K562 (cell line): Measurements from ENCODE around the gene CXCL13. TPM values are rescaled to one million over a fixed set of nuclear protein-coding genes. Genes with fewer than 3 reads are reported as not detected.

Experiments used
- ATAC-seq: fragments of 200-7000 bp; cut with Tn5 transposase; 3 replicates; pipeline ENCODE4 v1.9.1; 2020; ENCODE audit warnings: moderate library complexity
- BruUV-seq: library from RNA; stranded (reverse); fragments of 400-500 nt; replicated peaks from 2 replicates; lab custom pipeline; 2021; lab: Mats Ljungman, UMichigan
- CTCF ChIA-PET: fragments of 300-600 bp; formaldehyde crosslinking; extraction: SDS; loops from one replicate; lab custom pipeline; 2021; ENCODE audit warnings: low intra/inter-chr PET ratio; lab: Yijun Ruan, JAX
- POLR2A ChIA-PET: fragments of 300-600, 350-650 bp; sonication (Branson Sonifier 250); formaldehyde crosslinking; extraction: SDS; loops from one replicate; lab custom pipeline; 2021; ENCODE audit warnings: antibody characterized with exemption, inconsistent platforms; lab: Yijun Ruan, JAX
- DNase-seq, 4 experiments: peaks; one replicate each; pipeline versions ENCODE4 v3.0.0 to v3.0.0-alpha.2; 2011 to 2018; ENCODE audit warnings: low spot score in 3 of 4, mixed read lengths in 3 of 4; ENCODE audit errors: extremely low read depth in 1 of 4
- FAIRE-seq: peaks from 2 replicates; lab custom pipeline; 2011; peaks lifted over from hg19 to GRCh38; lab: Jason Lieb, UNC
- H2AFZ ChIP-seq: 2 replicates; pipeline ENCODE4 v1.6.0; 2011; ENCODE audit warnings: low read depth, low read length, control low read depth, inconsistent platforms
- H3K27ac ChIP-seq: fragments of 200-600 bp; 3 replicates; pipeline ENCODE4 v1.8.0; 2011; ENCODE audit warnings: low read depth, mild to moderate bottlenecking, control low read depth, inconsistent platforms, low read length, moderate library complexity, mixed read lengths; ENCODE audit errors: extremely low read depth
- H3K27me3 ChIP-seq, 2 experiments: fragments of 300-600 bp in 1 of 2; 2 replicates in 1 of 2; 3 replicates in 1 of 2; pipeline versions ENCODE4 v1.6.0 to v1.8.0; 2011; ENCODE audit warnings: inconsistent platforms in 2 of 2, low read length in 2 of 2, mild to moderate bottlenecking in 1 of 2, mixed read lengths in 1 of 2, moderate library complexity in 1 of 2; ENCODE audit not compliant: control insufficient read depth in 2 of 2, insufficient read depth in 2 of 2
- H3K36me3 ChIP-seq: fragments of 300-600 bp; 3 replicates; pipeline ENCODE4 v1.8.0; 2011; ENCODE audit warnings: mild to moderate bottlenecking, low read length, inconsistent platforms; ENCODE audit not compliant: control insufficient read depth, insufficient read depth
- H3K4me1 ChIP-seq, 2 experiments: fragments of 200-600 bp in 1 of 2; replicated peaks in 1 of 2; 2 replicates in 1 of 2; 3 replicates in 1 of 2; pipeline versions ENCODE4 v1.5.1 to v1.8.0; 2011; ENCODE audit warnings: inconsistent platforms in 2 of 2, low read length in 2 of 2, mild to moderate bottlenecking in 1 of 2, mixed read lengths in 1 of 2, moderate library complexity in 1 of 2; ENCODE audit not compliant: control insufficient read depth in 2 of 2, insufficient read depth in 2 of 2
- H3K4me2 ChIP-seq: 2 replicates; pipeline ENCODE4 v1.6.1; 2011; ENCODE audit warnings: low read length, control low read depth, inconsistent platforms, mixed read lengths; ENCODE audit not compliant: insufficient read depth
- H3K4me3 ChIP-seq: fragments of 200-600 bp; sonication (generic), shearing (Covaris generic); 2 replicates; pipeline ENCODE4 v1.5.1; 2016; ENCODE audit warnings: control low read depth, inconsistent platforms
- H3K79me2 ChIP-seq: fragments of 200-600 bp; 3 replicates; pipeline ENCODE4 v1.8.0; 2011; ENCODE audit warnings: low read length, inconsistent platforms; ENCODE audit not compliant: control insufficient read depth, insufficient read depth
- H3K9ac ChIP-seq, 2 experiments: 2 replicates each; pipeline versions ENCODE4 v1.6.0 to v1.6.1; 2011; ENCODE audit warnings: low read depth in 2 of 2, low read length in 2 of 2, control low read depth in 1 of 2, inconsistent platforms in 1 of 2, mild to moderate bottlenecking in 1 of 2, mixed read lengths in 1 of 2; ENCODE audit not compliant: insufficient read depth in 1 of 2
- H3K9me1 ChIP-seq: one replicate; pipeline ENCODE4 v1.6.0; 2011; ENCODE audit warnings: inconsistent platforms, mild to moderate bottlenecking, low read length, moderate library complexity; ENCODE audit not compliant: control insufficient read depth, insufficient read depth
- H3K9me3 ChIP-seq: replicated peaks from 2 replicates; pipeline ENCODE4 v1.5.1; 2011; ENCODE audit warnings: low read depth, low read length, inconsistent platforms; ENCODE audit not compliant: control insufficient read depth, insufficient read depth
- H4K20me1 ChIP-seq: replicated peaks from 2 replicates; pipeline ENCODE4 v1.6.1; 2011; ENCODE audit warnings: low read length, inconsistent platforms, mixed read lengths; ENCODE audit not compliant: control insufficient read depth, insufficient read depth
- CC2D1A ChIP-seq: fragments of 450-650 bp; IDR thresholded peaks from 2 replicates; pipeline ENCODE4 v1.6.1; 2017; ENCODE audit warnings: mild to moderate bottlenecking
- CHCHD3 ChIP-seq: fragments of 250-450 bp; sonication (Bioruptor Pico); IDR thresholded peaks from 2 replicates; pipeline ENCODE4 v2.1.2; 2022; ENCODE audit warnings: mild to moderate bottlenecking
- DPF2 ChIP-seq: fragments of 450-650 bp; IDR thresholded peaks from 2 replicates; pipeline ENCODE4 v1.6.1; 2016
- ESRRA ChIP-seq: fragments of 450-650 bp; IDR thresholded peaks from 2 replicates; pipeline ENCODE4 v1.6.1; 2014; ENCODE audit warnings: low read depth, mild to moderate bottlenecking, moderate library complexity, borderline replicate concordance
- FOXJ3 ChIP-seq: sonication (generic); formaldehyde crosslinking; IDR thresholded peaks from 2 replicates; pipeline ENCODE4 v1.4.0; 2020; ENCODE audit warnings: mild to moderate bottlenecking, missing genetic modification reagents
- IRF2 ChIP-seq: sonication (generic); formaldehyde crosslinking; IDR thresholded peaks from 2 replicates; pipeline ENCODE4 v1.8.1; 2022; ENCODE audit warnings: mild to moderate bottlenecking, missing genetic modification reagents
- KDM4B ChIP-seq, 2 experiments: fragments of 450-650 bp in 1 of 2; sonication (generic) in 1 of 2; IDR thresholded peaks; 2 replicates each; pipeline ENCODE4 v1.6.1; 2016 to 2017; ENCODE audit warnings: borderline replicate concordance in 2 of 2, antibody characterized with exemption in 1 of 2, low read depth in 1 of 2, mild to moderate bottlenecking in 1 of 2
- NR3C1 ChIP-seq: sonication (generic); formaldehyde crosslinking; IDR thresholded peaks from 2 replicates; pipeline ENCODE4 v1.8.1; 2022; ENCODE audit warnings: missing genetic modification reagents
- SAFB2 ChIP-seq: fragments of 200-400 bp; formaldehyde crosslinking; IDR thresholded peaks from 2 replicates; pipeline ENCODE4 v1.6.1; 2018; ENCODE audit warnings: borderline replicate concordance, low read length, low read depth, moderate library complexity; ENCODE audit not compliant: severe bottlenecking
- ZC3H11A ChIP-seq: IDR thresholded peaks from 2 replicates; pipeline ENCODE4 v1.6.1; 2012; ENCODE audit warnings: low read depth, low read length, improper control_type of control experiment
- WGBS: fragments of 100-300 bp; shearing (Covaris generic); methylation state at CpG from one replicate; pipeline ENCODE4 v1.1.6; 2016; ENCODE audit warnings: low coverage, mixed read lengths; ENCODE audit not compliant: insufficient coverage; ENCODE audit errors: missing lambda C conversion rate; 5-methylcytosine and 5-hydroxymethylcytosine counted together
- in situ Hi-C: fragments of 300-500 bp; cut with MboI; formaldehyde crosslinking; loops from 4 replicates; pipeline ENCODE4 v1.15.0; 2018; ENCODE audit warnings: inconsistent platforms, mixed read lengths
- intact Hi-C: fragments of 100-400 bp; cut with micrococcal nuclease; formaldehyde crosslinking; loops from 2 replicates; pipeline ENCODE4 v1.14.2; 2022
- polyA plus RNA-seq, 8 experiments: library from polyadenylated mRNA; depleted of rRNA in 4 of 8; stranded (reverse) in 5 of 8; unstranded in 3 of 8; fragments of >200 nt; fragmentation: Nextera tagmentation in 2 of 8; fragmentation: Illumina TruSeq in 1 of 8; extraction: Ambion mirVana in 2 of 8; extraction: Trizol in 1 of 8; gene quantifications; 2 replicates each; pipeline versions ENCODE4 v1.2.1 to v1.2.3, GENCODE V29; 2011 to 2014; ENCODE audit warnings: inconsistent platforms in 1 of 8, missing spikeins in 1 of 8
- total RNA-seq, 7 experiments: library from RNA; depleted of rRNA in 6 of 7; stranded (reverse); fragments of >200 nt in 6 of 7; fragmentation: Illumina TruSeq in 2 of 7; extraction: Trizol in 2 of 7; gene quantifications; 2 replicates each; pipeline versions ENCODE4 v1.2.1 to v1.2.3, GENCODE V29; 2011 to 2021; ENCODE audit warnings: low replicate concordance in 1 of 7
- TF ChIP-seq, protein P1 (sequence below): fragments of 450-650 bp; formaldehyde crosslinking; IDR thresholded peaks from 2 replicates; pipeline ENCODE4 v1.4.0; 2022; ENCODE audit warnings: mild to moderate bottlenecking, moderate library complexity
- TF ChIP-seq, protein P2 (sequence below): fragments of 450-650 bp; IDR thresholded peaks from 2 replicates; pipeline ENCODE4 v1.6.1; 2016; ENCODE audit warnings: mild to moderate bottlenecking

The CXCL13 gene
- total and polyA plus RNA-seq, 9 of the 15 experiments (the other 6 are each of a cell fraction or from before 2014, with no cell fraction given), result not detected

DNA sequence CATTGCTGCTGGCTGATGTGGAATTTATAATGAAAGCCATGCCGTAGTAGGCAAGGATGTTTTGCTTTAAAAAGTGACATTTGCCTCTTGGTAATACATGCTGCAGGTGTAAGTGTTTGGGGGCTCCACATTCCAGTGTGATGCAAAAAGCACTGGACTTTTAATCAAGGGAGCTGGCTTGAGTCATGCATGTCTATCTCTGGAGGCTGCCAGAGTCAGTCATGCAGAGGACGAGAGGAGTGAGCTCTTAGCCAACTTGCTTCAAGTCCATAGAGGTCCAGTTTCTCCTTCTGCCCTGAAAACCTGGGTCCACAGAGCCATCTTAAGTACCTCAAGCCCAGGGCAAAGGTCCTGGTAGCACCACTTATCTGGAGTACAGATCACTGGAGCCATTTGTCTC lies 11.6 kb upstream of the CXCL13 start:
- WGBS, result 0% methylated on average over 2 of the region's 2 CpGs
- Histone ChIP-seq H3K9me3 (no peaks in the 10 kb centered on the region), H3K79me2 (no peaks in the 10 kb centered on the region), H3K4me2 (no peak overlapping the region), H3K27ac (no peak overlapping the region), H4K20me1 (no peaks in the 10 kb centered on the region), H2AFZ (no peak overlapping the region), H3K9ac (no peak overlapping the region), H3K4me3 (no peak overlapping the region), H3K36me3 (no peaks in the 10 kb centered on the region), H3K9me1 (no peaks in the 10 kb centered on the region), H3K4me1 (no peaks in the 10 kb centered on the region), H3K27me3 (peaks cover 4 to 11% of the 10 kb centered on the region in 2 experiments; a peak in 3 of 5 replicates)
- in situ Hi-C loops (no loop called here), intact Hi-C loops (no loop called here)
- no peak for TF ChIP-seq ZC3H11A
- ChIA-PET POLR2A (no interaction called here), CTCF (no interaction called here)
- no TSS peak for BruUV-seq
- ATAC-seq, result no peak
- no peak for DNase-seq
- FAIRE-seq, result no peak

DNA sequence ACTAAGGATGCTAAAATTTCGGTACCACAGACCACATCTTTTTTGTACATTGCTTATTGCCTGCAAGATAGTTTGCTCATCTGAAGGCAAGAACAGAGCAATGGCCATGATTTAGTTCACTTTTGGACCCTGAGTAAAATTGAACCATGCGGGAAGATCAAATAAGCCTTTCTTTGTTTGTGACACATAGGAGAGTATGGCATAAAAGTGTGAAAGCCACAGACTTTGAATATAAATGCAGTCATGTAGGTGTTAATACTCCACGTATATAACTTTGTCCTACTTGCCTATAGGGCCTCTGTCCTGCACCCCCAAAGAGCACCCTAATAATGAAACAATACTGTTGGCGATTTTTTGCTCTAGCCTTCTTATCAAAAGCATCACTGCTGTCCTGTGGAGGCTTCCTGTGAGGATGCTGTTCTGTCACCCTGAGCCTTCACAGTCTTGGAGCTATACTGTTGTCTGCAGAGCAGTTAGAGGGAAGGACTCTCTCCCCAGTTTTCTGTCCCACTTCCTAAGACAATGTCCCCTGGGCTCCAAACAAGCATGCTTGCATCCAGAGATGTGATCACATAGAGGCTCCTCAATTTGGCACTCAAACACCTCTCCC lies 10.2 kb upstream of the CXCL13 start:
- in situ Hi-C loops, result no loop called here
- no peak for TF ChIP-seq DPF2
- TF ChIP-seq KDM4B (IDR thresholded peaks at IDR 0.05; ENCODE audit: borderline replicate concordance in 2 of 2, low read depth in 1 of 2), result no peak
- TF ChIP-seq, protein P1, sequence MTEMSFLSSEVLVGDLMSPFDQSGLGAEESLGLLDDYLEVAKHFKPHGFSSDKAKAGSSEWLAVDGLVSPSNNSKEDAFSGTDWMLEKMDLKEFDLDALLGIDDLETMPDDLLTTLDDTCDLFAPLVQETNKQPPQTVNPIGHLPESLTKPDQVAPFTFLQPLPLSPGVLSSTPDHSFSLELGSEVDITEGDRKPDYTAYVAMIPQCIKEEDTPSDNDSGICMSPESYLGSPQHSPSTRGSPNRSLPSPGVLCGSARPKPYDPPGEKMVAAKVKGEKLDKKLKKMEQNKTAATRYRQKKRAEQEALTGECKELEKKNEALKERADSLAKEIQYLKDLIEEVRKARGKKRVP, result no peak
- no peak for TF ChIP-seq FOXJ3
- TF ChIP-seq ESRRA, result no peak
- no peak for TF ChIP-seq IRF2 (CRISPR knock-in tag)
- no peak for TF ChIP-seq CHCHD3 (CRISPR knock-in tag)
- no peak for TF ChIP-seq SAFB2
- no peak for TF ChIP-seq NR3C1 (CRISPR knock-in tag)
- no peak for TF ChIP-seq CC2D1A
- TF ChIP-seq, protein P2, sequence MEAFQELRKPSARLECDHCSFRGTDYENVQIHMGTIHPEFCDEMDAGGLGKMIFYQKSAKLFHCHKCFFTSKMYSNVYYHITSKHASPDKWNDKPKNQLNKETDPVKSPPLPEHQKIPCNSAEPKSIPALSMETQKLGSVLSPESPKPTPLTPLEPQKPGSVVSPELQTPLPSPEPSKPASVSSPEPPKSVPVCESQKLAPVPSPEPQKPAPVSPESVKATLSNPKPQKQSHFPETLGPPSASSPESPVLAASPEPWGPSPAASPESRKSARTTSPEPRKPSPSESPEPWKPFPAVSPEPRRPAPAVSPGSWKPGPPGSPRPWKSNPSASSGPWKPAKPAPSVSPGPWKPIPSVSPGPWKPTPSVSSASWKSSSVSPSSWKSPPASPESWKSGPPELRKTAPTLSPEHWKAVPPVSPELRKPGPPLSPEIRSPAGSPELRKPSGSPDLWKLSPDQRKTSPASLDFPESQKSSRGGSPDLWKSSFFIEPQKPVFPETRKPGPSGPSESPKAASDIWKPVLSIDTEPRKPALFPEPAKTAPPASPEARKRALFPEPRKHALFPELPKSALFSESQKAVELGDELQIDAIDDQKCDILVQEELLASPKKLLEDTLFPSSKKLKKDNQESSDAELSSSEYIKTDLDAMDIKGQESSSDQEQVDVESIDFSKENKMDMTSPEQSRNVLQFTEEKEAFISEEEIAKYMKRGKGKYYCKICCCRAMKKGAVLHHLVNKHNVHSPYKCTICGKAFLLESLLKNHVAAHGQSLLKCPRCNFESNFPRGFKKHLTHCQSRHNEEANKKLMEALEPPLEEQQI, result no peak

More for the DNA sequence above, 10.2 kb upstream of the CXCL13 start:
- H3K27ac ChIP-seq, result no peak overlapping the region
- WGBS, result 0% methylated on average over 4 of the region's 4 CpGs
- DNase-seq, result no peak
- no peaks in the 10 kb centered on the region for H3K9me3 ChIP-seq
- no peak overlapping the region for H3K4me3 ChIP-seq
- CTCF ChIA-PET, result no interaction called here
- intact Hi-C loops, result no loop called here
- no peaks in the 10 kb centered on the region for H3K9me1 ChIP-seq
- H3K9ac ChIP-seq, result no peak overlapping the region
- no peak overlapping the region for H2AFZ ChIP-seq
- no peak overlapping the region for H3K4me2 ChIP-seq
- no TSS peak for BruUV-seq
- H3K27me3 ChIP-seq, result peaks cover 4 to 11% of the 10 kb centered on the region in 2 experiments; a peak in 3 of 5 replicates
- no peaks in the 10 kb centered on the region for H3K36me3 ChIP-seq
- no peaks in the 10 kb centered on the region for H4K20me1 ChIP-seq
- no peaks in the 10 kb centered on the region for H3K4me1 ChIP-seq
- POLR2A ChIA-PET, result interaction anchor here (0.6 kb wide), 1 partner anchor 10 kb away, joined by 3 read pairs; no protein-coding TSS in a partner anchor
- H3K79me2 ChIP-seq, result no peaks in the 10 kb centered on the region
- ATAC-seq, result no peak
- FAIRE-seq, result no peak
